Heart right ventricle (tissue), 16 donors: ENCODE measurements around the gene SFN. TPM values are rescaled to one million over a fixed set of nuclear protein-coding genes. Genes with fewer than 3 reads are reported as not detected.

Experiments used
- ATAC-seq, 8 donors: fragments of 200-7000 bp; cut with Tn5 transposase; one replicate each; pipeline ENCODE4 v1.9.1; 2020; ENCODE audit warnings: mild to moderate bottlenecking in 8 of 8, moderate library complexity in 8 of 8, moderate number of reproducible peaks in 1 of 8
- DNase-seq, 2 donors: peaks; one replicate each; pipeline ENCODE4 v3.0.0-alpha.2; 2020
- H3K27ac ChIP-seq, 10 donors: fragments of 200-600 bp; sonication (generic) in 2 of 10; one replicate each; pipeline versions ENCODE4 v1.5.0 to v1.8.0; 2020 to 2022; ENCODE audit warnings: mild to moderate bottlenecking in 3 of 10
- H3K27me3 ChIP-seq, 7 donors: fragments of 200-600 bp; one replicate each; pipeline ENCODE4 v1.8.0; 2021 to 2022; ENCODE audit warnings: mild to moderate bottlenecking in 2 of 7
- H3K36me3 ChIP-seq, 9 donors: fragments of 200-600 bp; sonication (generic) in 1 of 9; one replicate each; pipeline versions ENCODE4 v1.5.0 to v1.8.0; 2020 to 2022; ENCODE audit warnings: mild to moderate bottlenecking in 2 of 9
- H3K4me1 ChIP-seq, 9 donors: fragments of 200-600 bp; sonication (generic) in 1 of 9; one replicate each; pipeline versions ENCODE4 v1.5.0 to v1.8.0; 2020 to 2022; ENCODE audit warnings: mild to moderate bottlenecking in 4 of 9
- H3K4me3 ChIP-seq, 10 donors: fragments of 200-600 bp; sonication (generic) in 2 of 10; one replicate each; pipeline versions ENCODE4 v1.5.0 to v1.8.0; 2020 to 2022; ENCODE audit warnings: mild to moderate bottlenecking in 7 of 10, moderate library complexity in 2 of 10
- H3K9me3 ChIP-seq, 11 donors: fragments of 200-600 bp in 10 of 11; sonication (generic) in 2 of 11; one replicate each; pipeline versions ENCODE4 v1.5.0 to v1.8.0; 2013 to 2022; ENCODE audit warnings: mild to moderate bottlenecking in 2 of 11, control low read depth in 1 of 11, moderate library complexity in 1 of 11
- CTCF ChIP-seq, 9 donors: fragments of 200-600 bp; sonication (generic) in 2 of 9; IDR thresholded peaks; one replicate each; pipeline versions ENCODE4 v1.5.0 to v1.8.0; 2021 to 2022; ENCODE audit warnings: antibody characterized with exemption in 9 of 9, mild to moderate bottlenecking in 5 of 9, moderate library complexity in 1 of 9
- WGBS, 2 donors: extraction: QIAGEN DNeasy Blood & Tissue Kit; methylation state at CpG; one replicate each; pipeline ENCODE4 v1.1.7; 2013; ENCODE audit warnings: inconsistent platforms in 1 of 2; 5-methylcytosine and 5-hydroxymethylcytosine counted together
- intact Hi-C, 10 donors: fragments of 100-400 bp; cut with DNase I; formaldehyde crosslinking; loops; one replicate each; pipeline versions ENCODE4 v1.11.1 to v1.14.2; 2022
- polyA plus RNA-seq, 2 donors: library from polyadenylated mRNA; stranded (reverse); fragments of 200-250 nt; gene quantifications; one replicate each; pipeline ENCODE4 v1.2.3, GENCODE V29; 2013
- total RNA-seq, 10 donors: library from RNA; stranded (reverse); fragmentation: NEBNext Ultra II Directional in 3 of 10; extraction: Animal tissue kit (Norgen Biotek cat#: 25700) in 3 of 10; gene quantifications; one replicate each; pipeline versions ENCODE4 v1.2.1 to v1.2.4, GENCODE V29; 2021 to 2023
- donor health status: Arrhythmogenic right ventricular cardiomyopathy.
- donor health status: ischemic (EF 13 %, LVEDD 7.1; RV severe dilation, severe dysfunction).
- donor health status: healthy with polysubstance abuse.
- donor health status: DM: no; HTN: yes; CAD: no.
- donor health status: DM: no; HTN: no; CAD: no.
- donor health status: ischemic (EF 25% LVEDD 6.9; RV normal size, moderate dysfunction).
- donor health status: ischemic (EF 25% LVEDD 5.7; RV mildly dilated, moderate dysfunction).
- donor health status: healthy.
- donor health status: DM: yes; HTN: yes; CAD: no.
- donor health status: Ischemic cardiomyopathy.
- donor health status: ischemic (EF 35%, LVEDD 5.7; RV mildly dilated, moderate dysfunction).
- donor health status: nonischemic (EF 11% LVEDD 7.7; RV severe dilation, severe dysfunction).
- donor health status: DM: yes; HTN: yes; CAD: no.
- donor health status: PGD.
- donor health status: ischemic (EF 29% LVEDD 5.4; RV normal size, mild dysfunction).
- donor health status: nonischemic (EF 23%, LVEDD 6.1; RV moderate dilation, normal function).

SFN gene
- total and polyA plus RNA-seq, 12 donors, result 0.19 to 0.42 TPM; not detected in 10

GRCh38 chr1:26910343-26911160, 47.6 kb downstream of the SFN start:
- WGBS, 2 donors, result 75 to 76% methylated on average over 4 of the region's 4 CpGs
- Histone ChIP-seq H3K9me3 (no peaks in the 10 kb centered on the region), H3K36me3 (peaks cover 0 to 9% (median 0%) of the 10 kb centered on the region in 9 donors), H3K4me1 (peaks cover 0 to 27% (median 4%) of the 10 kb centered on the region in 9 donors), H3K27me3 (no peaks in the 10 kb centered on the region), H3K4me3 (no peak overlapping the region), H3K27ac (no peak overlapping the region)
- DNase-seq (no peak), ATAC-seq (no peak)
- intact Hi-C loops, result no loop called here
- TF ChIP-seq CTCF (IDR thresholded peaks at IDR 0.05), result no peak

- WGBS, 2 donors, result 83 to 94% methylated on average over 8 of the region's 8 CpGs
- DNase-seq (no peak), ATAC-seq (no peak)
- intact Hi-C loops, result no loop called here
- TF ChIP-seq CTCF (IDR thresholded peaks at IDR 0.05), result no peak
- H3K4me1 ChIP-seq, result peaks cover 0 to 28% (median 4%) of the 10 kb centered on the region in 9 donors
- H3K36me3 ChIP-seq, result peaks cover 0 to 9% (median 0%) of the 10 kb centered on the region in 9 donors
- H3K4me3 ChIP-seq, result peak overlapping the region in 3 of 10 donors; percentile 56 to 59 (median 59)
- H3K27me3 ChIP-seq, result no peaks in the 10 kb centered on the region
- H3K9me3 ChIP-seq, result no peaks in the 10 kb centered on the region
- H3K27ac ChIP-seq, result no peak overlapping the region
Measured at GRCh38 chr1:26911399-26912146, 48.6 kb downstream of the SFN start.

GRCh38 chr1:26912147-26912490, 49.2 kb downstream of the SFN start:
- intact Hi-C loops, result no loop called here
- Histone ChIP-seq H3K27ac (peak overlapping the region in 1 of 10 donors; percentile 95), H3K4me1 (peaks cover 0 to 28% (median 4%) of the 10 kb centered on the region in 9 donors), H3K36me3 (peaks cover 0 to 9% (median 0%) of the 10 kb centered on the region in 9 donors), H3K9me3 (no peaks in the 10 kb centered on the region), H3K4me3 (peak overlapping the region in 9 of 10 donors; percentile 34 to 59 (median 56)), H3K27me3 (no peaks in the 10 kb centered on the region)
- WGBS, 2 donors, result 36 to 68% methylated on average over 2 of the region's 2 CpGs
- ATAC-seq, result no peak
- no peak for DNase-seq
- TF ChIP-seq CTCF (IDR thresholded peaks at IDR 0.05), result no peak

- peak in 6 of 8 donors; percentile 0 to 16 (median 5) for ATAC-seq
- H3K27ac ChIP-seq, result peak overlapping the region; percentile 81 to 96 (median 94)
- H3K9me3 ChIP-seq, result no peaks in the 10 kb centered on the region
- intact Hi-C loops, result no loop called here
- H3K4me1 ChIP-seq, result peaks cover 0 to 28% (median 4%) of the 10 kb centered on the region in 9 donors
- WGBS, 2 donors, result 39 to 50% methylated on average over 5 of the region's 5 CpGs
- peak overlapping the region; percentile 31 to 59 (median 52) for H3K4me3 ChIP-seq
- no peak for TF ChIP-seq CTCF (IDR thresholded peaks at IDR 0.05)
- no peak for DNase-seq
- peaks cover 0 to 9% (median 0%) of the 10 kb centered on the region in 9 donors for H3K36me3 ChIP-seq
- no peaks in the 10 kb centered on the region for H3K27me3 ChIP-seq
Measured at GRCh38 chr1:26913389-26913753, 50.4 kb downstream of the SFN start.

Other genes starting within 250 kb of the SFN start
- 10 to 100 TPM; 33.6 to 62.5 (median 45.7) TPM for gene ARID1A, start 167.1 kb upstream of the SFN start, total RNA-seq
- gene ARID1A, start 167.1 kb upstream of the SFN start, polyA plus RNA-seq, result 10 to 100 TPM; 14.5 to 16.8 TPM
- gene PIGV, start 75.2 kb upstream of the SFN start, total RNA-seq, result 1 to 10 TPM; 2.7 to 7.5 (median 4.6) TPM
- 1 to 10 TPM; 2.9 to 3.4 TPM for gene PIGV, start 75.2 kb upstream of the SFN start, polyA plus RNA-seq
- 10 to 100 TPM in 8 of 10 donors, 1 to 10 TPM in 2; 7.4 to 19.1 (median 11.8) TPM for gene ZDHHC18, start 36.5 kb upstream of the SFN start, total RNA-seq
- 10 to 100 TPM in 1 of 2 donors, 1 to 10 TPM in 1; 9.9 to 12.8 TPM for gene ZDHHC18, start 36.5 kb upstream of the SFN start, polyA plus RNA-seq
- 10 to 100 TPM; 12.4 to 31.3 (median 20.4) TPM for gene GPN2, start 27.1 kb downstream of the SFN start, total RNA-seq
- 10 to 100 TPM; 13.7 to 21.1 TPM for gene GPN2, start 27.1 kb downstream of the SFN start, polyA plus RNA-seq
- 10 to 100 TPM in 1 of 10 donors, 1 to 10 TPM in 9; 6.5 to 10.0 (median 8.6) TPM for gene GPATCH3, start 37.3 kb downstream of the SFN start, total RNA-seq
- 10 to 100 TPM in 1 of 2 donors, 1 to 10 TPM in 1; 8.0 to 19.5 TPM for gene GPATCH3, start 37.3 kb downstream of the SFN start, polyA plus RNA-seq
- 10 to 100 TPM in 2 of 10 donors, 1 to 10 TPM in 8; 2.7 to 14.7 (median 7.8) TPM for gene NR0B2, start 50.8 kb downstream of the SFN start, total RNA-seq
- 1 to 10 TPM; 2.7 to 4.0 TPM for gene NR0B2, start 50.8 kb downstream of the SFN start, polyA plus RNA-seq
- gene NUDC, start 58.6 kb downstream of the SFN start, total RNA-seq, result 10 to 100 TPM; 48.9 to 84.0 (median 61.4) TPM
- 10 to 100 TPM; 62.8 to 95.9 TPM for gene NUDC, start 58.6 kb downstream of the SFN start, polyA plus RNA-seq
- gene KDF1, start 97.3 kb downstream of the SFN start, total RNA-seq, result under 1 TPM in 4 of 10 donors, not detected in 6; 0.21 to 0.26 (median 0.24) TPM
- gene KDF1, start 97.3 kb downstream of the SFN start, polyA plus RNA-seq, result under 1 TPM in 1 of 2 donors, not detected in 1; 0.15 TPM
- gene TRNP1, start 130.5 kb downstream of the SFN start, total RNA-seq, result 10 to 100 TPM; 11.9 to 32.5 (median 22.3) TPM
- gene TRNP1, start 130.5 kb downstream of the SFN start, polyA plus RNA-seq, result 10 to 100 TPM; 17.7 to 48.6 TPM
- 10 to 100 TPM; 10.9 to 49.3 (median 23.9) TPM for gene TENT5B, start 149.7 kb downstream of the SFN start, total RNA-seq
- gene TENT5B, start 149.7 kb downstream of the SFN start, polyA plus RNA-seq, result 10 to 100 TPM; 17.7 to 64.7 TPM